HG03196 (cell line): ENCODE data around the gene ZNF735.
"Not testable (repeated sequence)": the region's sequence is repeated elsewhere in the genome, so short reads cannot be mapped to it uniquely, and the experiment has no call there.

Experiments
- ATAC-seq: cut with Tn5 transposase; IDR thresholded peaks from one replicate; pipeline ENCODE4 v1.9.1; 2021; ENCODE audit not compliant: unreplicated experiment

ZNF735 gene

GRCh38 chr7:64206903-64207302 is at the start of gene ZNF735:
Gene ZNF735, plus strand, starts transcription at chr7:64207203. Its CDS starts 0 bp downstream, at chr7:64207203.
- ATAC-seq: no peak

DNA sequence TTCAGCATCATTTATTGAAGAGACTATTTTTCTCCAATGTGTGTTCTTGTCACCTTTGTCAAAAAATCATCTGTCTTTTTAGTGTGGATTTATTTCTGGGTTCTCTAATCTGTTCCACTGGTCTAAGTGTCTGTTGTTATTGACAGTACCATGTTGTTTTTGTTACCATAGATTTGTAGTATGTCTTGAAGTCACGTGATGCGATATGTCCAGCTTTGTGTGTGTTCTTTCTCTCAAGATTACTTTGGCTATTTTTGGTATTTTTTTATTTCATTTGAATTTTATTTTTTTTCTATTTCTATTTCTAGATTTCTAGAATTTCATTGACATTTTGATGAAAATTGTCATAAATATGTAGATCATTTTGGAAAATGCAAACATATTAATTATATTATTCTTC is 36.0 kb upstream of the ZNF735 start:
- ATAC-seq: not testable (repeated sequence)

- no peak for ATAC-seq
These were observed 32.7 kb upstream of the ZNF735 start for GRCh38 chr7:64174328-64174727.

DNA sequence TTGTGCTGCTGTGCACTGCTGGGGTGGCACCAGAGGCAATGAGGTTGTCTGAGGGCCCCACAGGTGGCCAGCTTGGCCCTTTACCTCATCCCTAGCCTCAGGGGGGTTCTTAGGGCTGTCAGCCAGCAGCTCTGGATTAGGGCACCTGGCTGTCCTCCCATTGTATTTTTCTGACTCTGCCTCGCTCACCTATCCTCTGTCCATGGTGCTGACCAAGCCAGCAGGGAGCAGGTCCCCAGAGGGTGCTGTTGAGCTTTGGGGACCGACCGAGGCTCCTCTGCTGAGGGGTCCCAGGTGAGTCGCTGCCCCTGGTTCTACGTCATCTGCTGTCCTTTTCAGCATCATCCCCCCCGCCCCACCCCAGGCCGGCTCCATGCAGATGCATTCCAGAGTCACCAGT is 32.1 kb upstream of the ZNF735 start:
- ATAC-seq: no peak

- no peak for ATAC-seq
These were observed 26.0 kb upstream of the ZNF735 start for GRCh38 chr7:64180989-64181388.

- no peak for ATAC-seq
These were observed 25.4 kb upstream of the ZNF735 start for GRCh38 chr7:64181586-64181985.

DNA sequence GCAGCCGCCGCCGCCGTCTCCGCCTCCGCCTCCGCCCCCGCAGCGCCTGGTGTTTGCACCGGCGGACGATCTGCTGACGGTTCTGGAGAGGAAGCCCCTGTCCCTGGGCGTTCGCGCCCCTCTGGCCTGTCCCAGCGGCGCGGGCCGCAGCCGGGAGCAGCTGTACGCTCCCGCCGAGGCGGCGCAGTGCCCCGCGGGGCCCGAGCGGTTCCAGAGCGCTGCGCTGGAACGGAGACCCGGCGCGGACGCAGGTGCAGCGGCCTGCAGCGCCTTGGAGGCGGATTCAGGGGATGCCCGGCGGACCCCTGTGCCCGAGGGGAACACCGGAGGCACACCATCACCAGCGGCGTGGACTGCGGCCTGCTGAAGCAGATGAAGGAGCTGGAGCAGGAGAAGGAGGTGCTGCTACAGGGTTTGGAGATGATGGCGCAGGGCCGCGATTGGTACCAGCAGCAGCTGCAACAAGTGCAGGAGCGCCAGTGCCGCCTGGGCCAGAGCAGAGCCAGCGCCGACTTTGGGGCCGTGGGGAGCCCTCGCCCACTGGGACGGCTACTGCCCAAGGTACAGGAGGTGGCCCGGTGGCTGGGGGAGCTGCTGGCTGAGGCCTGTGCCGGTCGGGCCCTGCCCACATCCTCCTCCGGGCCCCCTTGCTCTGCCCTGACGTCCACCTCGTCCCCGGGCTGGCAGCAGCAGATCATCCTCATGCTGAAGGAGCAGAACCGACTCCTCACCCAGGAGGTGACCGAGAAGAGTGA is 24.8 kb upstream of the ZNF735 start:
- ATAC-seq: no peak

- ATAC-seq: no peak
These were observed 23.8 kb upstream of the ZNF735 start for GRCh38 chr7:64183126-64183742.

- no peak for ATAC-seq
These were observed 23.1 kb upstream of the ZNF735 start for GRCh38 chr7:64183827-64184372.

DNA sequence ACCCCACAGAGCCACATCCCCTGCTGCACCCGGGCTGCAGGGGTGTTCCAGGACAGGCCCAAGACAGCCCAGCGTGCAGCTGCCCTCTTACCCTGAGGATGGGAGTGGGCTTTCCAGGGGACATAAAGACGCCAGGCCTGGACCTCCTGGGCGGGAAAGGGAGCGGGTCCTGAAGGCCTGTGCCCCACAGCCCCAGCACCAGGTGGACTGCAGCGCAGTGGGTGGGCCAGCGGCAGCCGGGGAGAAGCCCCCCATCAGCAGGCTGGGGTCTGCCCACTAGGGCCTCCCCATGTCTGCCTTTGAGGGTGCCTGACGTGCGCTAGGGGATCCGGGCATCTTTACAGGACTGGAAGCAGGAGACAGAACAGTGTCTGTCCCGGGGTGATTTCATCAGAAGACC is 22.6 kb upstream of the ZNF735 start:
- ATAC-seq: no peak

DNA sequence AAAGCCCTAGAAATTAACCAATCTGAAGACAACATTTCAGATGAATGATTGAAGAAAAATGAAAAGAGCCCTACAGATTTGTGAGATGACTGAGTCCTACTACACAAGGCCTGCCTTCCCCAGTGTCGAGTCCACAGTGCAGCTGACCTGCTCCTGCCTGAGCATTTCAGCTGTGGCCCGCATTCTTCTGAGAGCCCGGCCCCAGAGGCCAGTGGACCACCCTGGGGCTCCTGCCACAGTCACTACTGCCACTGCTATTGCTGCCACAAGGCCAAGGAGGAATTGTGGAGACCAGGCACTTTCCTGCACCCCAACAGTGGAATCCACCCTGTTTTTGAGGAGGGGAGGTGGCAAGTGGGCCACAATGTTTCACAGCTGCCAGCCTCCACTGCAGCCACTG is 19.6 kb upstream of the ZNF735 start:
- no peak for ATAC-seq

DNA sequence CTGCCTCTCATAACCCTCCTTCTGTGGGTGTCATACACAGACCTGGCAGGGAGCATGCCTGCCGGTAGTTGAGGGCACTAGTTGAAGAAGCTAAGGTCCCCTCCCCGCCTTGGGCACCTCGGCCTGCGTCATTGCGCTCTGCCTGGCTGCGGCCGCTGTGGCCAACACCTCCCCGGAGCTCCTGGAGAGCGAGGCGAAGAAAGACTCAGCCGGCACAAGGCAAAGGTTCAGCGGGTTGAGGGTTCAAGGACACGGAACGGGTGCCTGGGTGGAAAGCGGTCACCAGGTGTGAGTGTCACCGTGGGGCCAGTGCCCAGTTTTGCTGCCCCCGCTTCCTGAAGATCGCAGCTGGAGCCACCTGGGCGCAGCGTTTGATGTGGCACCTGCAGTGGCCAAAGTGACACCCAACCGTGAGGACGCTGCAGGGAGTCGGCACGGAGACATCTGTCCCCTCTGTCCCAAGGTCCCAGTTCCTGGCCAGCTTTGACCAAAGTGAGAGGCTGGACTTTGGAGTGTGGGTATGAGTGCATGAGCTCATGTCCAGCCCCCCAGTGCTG is 14.8 kb upstream of the ZNF735 start:
- ATAC-seq: no peak

DNA sequence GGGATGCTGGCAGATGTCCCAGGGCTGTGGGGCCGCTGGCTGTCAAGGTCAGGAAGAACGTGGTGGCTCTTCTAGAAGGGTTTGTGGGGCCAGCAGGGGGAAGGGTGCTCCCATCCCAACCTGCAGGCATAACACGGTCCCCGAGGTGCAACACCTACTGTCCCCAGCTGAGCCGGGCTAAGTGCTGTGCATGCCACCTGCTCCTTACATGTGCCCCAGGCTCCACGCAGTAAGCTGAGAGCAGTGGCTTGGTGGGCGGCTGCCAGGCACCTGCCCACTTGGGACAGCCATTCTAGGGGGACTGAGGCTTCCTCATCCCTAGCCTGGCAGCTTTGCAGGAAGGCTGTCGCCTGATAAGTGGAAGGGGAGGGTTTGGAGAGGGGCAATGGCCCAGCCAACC is 14.2 kb upstream of the ZNF735 start:
- ATAC-seq: no peak

- not testable (repeated sequence) for ATAC-seq
These were observed 12.8 kb downstream of the ZNF735 start for GRCh38 chr7:64219710-64220298.

DNA sequence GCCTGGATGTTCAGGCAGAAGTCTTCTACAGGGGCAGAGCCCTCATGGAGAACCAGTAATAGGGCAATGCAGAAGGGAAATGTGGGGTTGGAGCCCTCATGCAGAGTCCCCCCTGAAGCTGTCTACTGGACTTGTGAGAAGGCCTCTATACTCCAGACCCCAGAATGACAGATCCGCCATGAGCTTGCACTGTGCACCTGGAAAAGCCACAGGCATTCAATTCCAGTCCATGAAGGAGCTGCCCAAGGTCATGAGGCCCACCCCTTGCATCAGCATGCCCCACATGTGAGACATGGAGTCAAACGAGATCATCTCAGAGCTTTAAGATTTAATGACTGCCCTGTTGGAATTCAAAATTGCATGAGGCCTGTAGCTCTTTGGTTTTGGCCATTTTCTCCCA is 16.4 kb downstream of the ZNF735 start:
- ATAC-seq: no peak

- ATAC-seq: not testable (repeated sequence)
These were observed 21.2 kb downstream of the ZNF735 start, which contains the start of gene ZNF679 for GRCh38 chr7:64228174-64228573. Gene ZNF679, plus strand, starts transcription at chr7:64228474. Its CDS starts 20,644 bp downstream, at chr7:64249118.

DNA sequence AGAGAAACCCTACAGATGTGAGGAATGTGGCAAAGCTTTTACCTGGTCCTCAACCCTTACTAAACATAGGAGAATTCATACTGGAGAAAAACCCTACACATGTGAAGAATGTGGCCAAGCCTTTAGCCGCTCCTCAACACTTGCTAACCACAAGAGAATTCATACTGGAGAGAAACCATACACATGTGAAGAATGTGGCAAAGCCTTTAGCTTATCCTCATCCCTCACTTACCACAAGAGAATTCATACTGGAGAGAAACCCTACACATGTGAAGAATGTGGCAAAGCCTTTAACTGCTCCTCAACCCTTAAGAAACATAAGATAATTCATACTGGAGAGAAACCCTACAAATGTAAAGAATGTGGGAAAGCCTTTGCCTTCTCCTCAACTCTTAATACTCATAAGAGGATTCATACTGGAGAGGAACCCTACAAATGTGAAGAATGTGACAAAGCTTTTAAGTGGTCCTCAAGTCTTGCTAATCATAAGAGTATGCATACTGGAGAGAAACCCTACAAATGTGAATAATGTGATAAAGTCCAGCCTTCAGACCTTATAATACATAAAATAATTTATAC is 59.4 kb downstream of the ZNF735 start:
- ATAC-seq: no peak
